Measurements from ENCODE around the gene SLC7A14.

DNA sequence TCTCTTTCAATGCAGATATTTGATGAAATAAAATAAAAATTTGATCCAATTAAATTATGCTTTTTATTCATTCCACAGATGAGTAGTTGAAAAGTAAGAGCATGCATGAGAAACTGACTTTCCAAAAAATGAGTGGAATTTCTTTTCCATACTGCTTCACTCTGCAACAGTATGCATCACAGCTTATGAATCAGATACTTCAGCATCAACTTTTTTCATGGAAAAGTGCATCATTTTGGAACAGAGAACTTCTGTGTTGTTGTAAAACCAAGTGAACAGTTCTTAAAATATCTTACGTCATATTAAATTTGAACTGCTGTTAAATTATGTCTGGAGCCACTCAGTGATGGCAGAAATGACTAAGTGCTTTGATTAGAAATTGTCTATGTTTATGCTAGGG lies 16.7 kb upstream of the SLC7A14 start:
- TF ChIP-seq, protein P1, sequence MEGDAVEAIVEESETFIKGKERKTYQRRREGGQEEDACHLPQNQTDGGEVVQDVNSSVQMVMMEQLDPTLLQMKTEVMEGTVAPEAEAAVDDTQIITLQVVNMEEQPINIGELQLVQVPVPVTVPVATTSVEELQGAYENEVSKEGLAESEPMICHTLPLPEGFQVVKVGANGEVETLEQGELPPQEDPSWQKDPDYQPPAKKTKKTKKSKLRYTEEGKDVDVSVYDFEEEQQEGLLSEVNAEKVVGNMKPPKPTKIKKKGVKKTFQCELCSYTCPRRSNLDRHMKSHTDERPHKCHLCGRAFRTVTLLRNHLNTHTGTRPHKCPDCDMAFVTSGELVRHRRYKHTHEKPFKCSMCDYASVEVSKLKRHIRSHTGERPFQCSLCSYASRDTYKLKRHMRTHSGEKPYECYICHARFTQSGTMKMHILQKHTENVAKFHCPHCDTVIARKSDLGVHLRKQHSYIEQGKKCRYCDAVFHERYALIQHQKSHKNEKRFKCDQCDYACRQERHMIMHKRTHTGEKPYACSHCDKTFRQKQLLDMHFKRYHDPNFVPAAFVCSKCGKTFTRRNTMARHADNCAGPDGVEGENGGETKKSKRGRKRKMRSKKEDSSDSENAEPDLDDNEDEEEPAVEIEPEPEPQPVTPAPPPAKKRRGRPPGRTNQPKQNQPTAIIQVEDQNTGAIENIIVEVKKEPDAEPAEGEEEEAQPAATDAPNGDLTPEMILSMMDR (conservative IDR thresholded peaks at IDR 0.05; ENCODE audit: low read depth, low read length): no peak
- TF ChIP-seq EZH2 (IDR thresholded peaks at IDR 0.05; ENCODE audit: low read length, unreplicated experiment) (no peak), EZH2phosphoT487 (IDR thresholded peaks at IDR 0.05; ENCODE audit: borderline replicate concordance, low read length) (no peak)

Data from PC-3 (cell line).